ENCODE results near the gene PGA4.
"Not testable (repeated sequence)": the region's sequence is repeated elsewhere in the genome, so short reads cannot be mapped to it uniquely, and the experiment has no call there.

Gene PGA4

DNA sequence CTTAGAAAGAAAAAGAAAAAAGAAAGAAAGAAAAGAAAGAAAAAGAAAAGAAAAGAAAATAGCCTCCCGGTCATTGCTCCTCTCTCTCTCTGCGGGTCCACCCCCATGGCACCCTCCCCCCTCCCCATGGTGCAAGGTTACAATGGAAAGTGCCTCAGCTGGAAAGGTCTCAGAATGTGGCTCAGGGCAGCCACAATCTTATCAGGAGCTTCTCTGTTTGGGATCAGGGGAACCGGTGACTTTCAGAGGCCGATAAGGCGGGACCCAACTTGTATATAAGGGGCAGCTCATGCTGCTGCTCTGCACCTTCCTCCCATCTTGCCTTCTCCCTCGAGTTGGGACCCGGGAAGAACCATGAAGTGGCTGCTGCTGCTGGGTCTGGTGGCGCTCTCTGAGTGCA is at the start of gene PGA4:
Gene PGA4 (plus strand): TSS at position 301 of the 400 bp plus-strand sequence. CDS start 54 bp downstream, at position 355.
- not testable (repeated sequence) for FAIRE-seq

DNA sequence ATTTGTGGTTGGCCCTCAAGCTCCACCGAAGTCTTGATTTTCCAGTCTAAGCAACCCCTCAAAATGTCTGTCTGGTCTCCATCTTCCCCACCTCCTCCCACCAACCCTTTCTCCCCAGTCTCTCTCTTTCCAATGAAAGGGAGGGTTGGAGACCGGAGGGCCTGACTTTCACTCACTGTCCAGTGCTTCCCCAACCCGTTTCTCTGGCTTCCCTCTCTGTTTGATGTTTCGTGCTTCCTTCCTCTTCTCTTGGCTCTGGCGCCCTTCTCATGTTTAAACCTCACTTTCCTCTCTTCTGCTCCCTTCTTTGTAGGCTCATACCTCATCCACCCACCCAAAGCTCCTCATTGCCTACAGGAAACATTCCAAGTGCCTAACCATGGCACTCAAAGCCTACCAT is 49.8 kb upstream of the PGA4 start:
- no peak for FAIRE-seq

DNA sequence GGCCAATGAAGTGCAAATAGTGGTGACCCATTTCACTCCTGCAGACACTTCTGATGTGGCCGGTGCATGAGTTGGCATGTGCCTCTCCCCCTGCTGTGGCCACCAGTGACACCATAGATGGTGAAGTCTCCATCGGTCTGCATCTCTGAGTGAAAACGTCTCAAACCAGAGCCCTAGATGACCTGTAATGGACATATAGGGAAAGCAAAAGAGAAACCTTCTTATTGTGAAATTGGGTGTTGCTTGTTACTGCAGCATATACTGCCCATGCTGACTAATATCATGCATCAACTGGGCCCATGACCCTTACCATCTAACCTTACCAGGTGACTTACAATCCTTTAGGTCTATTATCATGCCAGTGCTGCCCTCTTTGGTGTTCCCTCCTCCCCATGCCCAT is 49.3 kb upstream of the PGA4 start:
- no peak for FAIRE-seq

DNA sequence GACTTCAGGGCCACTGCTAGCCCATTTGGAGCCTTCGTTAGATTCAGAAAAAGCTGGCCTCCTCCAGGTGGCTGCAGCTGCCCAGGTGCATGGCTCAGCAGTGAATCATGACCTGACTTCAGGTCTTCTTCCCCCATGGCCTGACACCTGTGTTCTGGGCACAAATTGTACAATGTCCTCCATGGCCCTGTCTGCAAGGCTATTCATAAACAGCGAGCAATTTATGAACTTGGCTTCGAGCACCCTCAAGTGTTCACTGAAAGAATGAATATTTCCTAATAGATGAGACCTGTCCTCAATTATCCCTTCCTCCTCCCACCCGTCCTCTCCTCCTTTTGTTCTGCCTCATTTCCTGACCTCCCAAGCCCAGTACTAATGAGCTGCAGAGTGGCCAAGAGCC is 48.7 kb upstream of the PGA4 start:
- FAIRE-seq, result no peak

DNA sequence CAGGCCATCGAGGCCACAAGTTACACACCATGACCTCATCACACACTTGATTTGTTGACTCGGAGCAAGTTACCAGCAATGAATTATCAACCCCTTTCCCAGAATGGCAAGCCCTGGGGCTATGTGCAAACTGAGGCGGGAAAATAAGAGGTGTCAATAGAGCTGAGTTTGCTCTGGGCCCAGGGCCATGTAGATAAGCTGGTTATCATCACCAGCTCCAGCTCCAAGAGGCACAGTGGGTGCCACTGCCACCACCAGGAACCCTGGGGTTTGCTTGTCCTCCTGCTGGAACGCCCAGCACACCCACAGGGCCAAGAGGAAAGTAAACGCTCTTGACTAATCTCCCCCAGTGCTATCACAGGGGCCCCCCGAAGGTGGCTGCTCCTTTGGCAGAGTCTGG is 47.9 kb upstream of the PGA4 start:
- FAIRE-seq, result no peak

DNA sequence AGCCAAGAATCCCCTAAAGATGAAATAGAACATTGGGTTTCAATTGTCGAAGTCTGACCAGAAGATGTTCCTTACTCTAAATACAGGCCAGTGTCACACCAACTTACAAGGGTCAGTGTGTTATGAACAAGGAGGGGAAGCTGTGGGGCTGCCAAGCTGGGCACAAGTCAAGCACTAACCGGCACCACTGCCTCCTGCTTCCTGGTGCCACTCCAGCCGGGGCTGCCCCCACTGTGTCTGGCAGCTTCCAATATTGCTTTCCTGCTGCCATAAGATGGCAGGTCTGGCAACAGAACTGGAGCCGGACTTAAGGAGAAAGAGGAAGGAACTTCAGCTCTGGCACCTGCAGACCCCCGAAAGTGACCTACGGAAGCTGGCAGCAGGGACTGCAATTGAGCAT is 47.2 kb upstream of the PGA4 start:
- FAIRE-seq, result no peak

DNA sequence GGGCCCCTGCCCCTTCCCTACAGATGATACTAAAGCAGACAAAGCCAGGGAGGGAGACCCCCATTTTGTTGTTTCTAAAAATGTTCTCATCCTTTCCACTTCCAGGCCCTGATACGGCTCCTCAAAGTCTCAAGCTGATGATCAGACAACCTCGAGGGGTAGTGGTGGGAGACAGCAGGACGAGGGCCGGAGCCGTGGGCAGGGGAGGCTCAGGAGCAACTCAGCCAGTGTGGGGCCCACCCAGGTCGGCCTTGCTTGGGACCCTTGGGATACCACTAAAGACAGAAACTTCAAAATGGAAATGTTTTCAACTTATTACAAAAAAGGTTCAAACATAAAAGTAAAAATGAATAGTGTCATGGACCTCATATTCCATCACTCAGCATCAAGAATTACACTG is 45.7 kb upstream of the PGA4 start:
- FAIRE-seq, result no peak

DNA sequence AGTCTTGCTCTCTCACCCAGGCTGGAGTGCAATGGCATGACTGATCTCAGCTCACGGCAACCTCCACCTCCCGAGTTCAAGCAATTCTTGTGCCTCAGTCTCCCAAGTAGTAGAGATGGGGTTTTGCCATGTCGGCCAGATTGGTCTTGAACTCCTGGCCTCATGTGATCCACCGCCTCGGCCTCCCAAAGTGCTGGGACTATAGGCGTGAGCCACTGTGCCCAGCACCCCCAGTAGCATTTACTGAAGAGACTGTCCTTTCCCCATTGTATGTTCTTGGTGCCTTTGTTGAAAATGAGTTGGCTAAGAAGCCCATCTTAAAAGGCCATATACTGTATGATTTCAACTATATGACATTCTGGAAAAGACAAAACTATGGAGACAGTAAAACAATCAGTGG is 41.9 kb upstream of the PGA4 start:
- not testable (repeated sequence) for FAIRE-seq

DNA sequence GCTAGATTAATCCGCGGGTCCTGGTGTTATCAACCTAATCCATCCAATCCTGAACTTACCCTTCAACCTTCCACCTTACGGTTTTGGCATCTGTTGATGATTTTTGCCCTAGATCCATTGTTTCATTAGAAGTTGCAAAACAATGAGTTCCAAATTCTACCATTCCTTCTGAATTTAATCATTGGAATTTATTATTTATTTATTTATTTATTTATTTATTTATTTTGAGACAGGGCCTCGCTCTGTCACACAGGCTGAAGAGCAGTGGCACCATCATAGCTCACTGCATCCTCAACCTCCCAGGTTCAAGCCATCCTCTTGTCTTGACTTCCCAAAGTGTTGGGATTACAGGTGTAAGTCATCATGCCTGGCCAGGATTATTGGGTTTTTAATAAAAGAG is 40.7 kb upstream of the PGA4 start:
- no peak for FAIRE-seq

DNA sequence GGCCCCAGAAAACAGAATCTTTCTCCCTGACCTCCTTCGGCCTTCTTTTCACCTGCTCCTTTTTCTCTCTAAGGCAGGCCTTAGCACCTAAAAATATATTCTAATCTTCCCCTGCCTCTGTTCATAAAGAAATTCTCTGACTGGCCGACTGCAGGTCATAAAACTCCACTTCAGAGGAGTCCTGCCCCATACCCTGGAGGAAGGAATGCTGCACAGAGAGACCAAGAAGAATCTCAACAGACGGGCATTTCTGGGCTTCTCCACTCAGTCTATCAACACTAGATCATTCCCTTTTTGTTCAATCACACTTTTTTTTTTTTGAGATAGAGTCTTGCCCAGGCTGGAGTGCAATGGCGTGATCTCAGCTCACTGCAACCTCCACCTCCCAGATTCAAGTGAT is 38.5 kb upstream of the PGA4 start:
- no peak for FAIRE-seq

DNA sequence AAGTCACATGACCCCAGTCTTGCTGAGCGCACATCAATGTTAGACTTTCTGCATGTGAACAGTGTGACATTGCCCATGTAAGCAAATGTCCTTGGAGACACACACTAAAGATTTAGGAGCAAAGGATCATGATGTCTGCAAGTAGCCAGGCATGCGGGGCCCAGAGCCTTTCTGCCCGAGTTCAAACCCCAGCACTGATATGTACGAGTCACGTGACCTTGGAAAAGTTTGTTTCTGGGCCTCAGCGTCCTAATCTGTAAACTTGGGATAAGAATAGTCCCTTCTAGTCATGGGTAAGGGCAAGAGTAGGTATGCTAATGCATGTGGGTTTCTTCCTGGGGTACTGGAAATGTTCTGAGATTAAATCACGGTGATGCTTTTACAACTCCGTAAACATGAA is 35.6 kb upstream of the PGA4 start:
- no peak for FAIRE-seq

DNA sequence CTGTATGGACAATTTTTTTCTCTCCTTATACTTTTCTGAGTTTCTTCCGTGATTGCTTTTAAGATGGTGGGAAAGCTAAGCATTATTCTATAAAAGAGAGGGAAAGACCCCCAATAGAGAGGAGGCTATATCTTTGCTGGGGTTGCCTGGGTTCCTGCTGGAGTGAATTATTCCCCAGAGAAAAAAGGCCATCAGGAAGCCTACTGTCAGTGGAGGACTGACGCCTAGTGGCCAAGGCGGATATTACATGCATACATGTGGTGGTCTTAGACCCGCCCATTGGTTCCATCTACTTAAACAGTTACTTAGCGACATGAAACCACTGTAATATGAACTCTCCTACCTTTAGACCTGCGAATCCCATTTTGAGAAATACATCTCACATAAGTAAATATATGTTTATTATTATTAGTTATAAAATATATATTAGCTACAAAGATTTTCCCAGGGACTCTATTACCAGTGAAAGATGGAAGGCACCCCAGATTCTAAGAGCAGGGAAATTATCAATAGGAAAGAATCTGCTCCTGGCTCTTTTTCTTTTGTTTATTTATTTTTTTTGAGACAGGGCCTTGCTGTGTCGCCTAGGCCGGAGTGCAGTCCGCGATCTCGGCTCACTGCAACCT is 34.5 kb upstream of the PGA4 start:
- peak; percentile 60 for FAIRE-seq

DNA sequence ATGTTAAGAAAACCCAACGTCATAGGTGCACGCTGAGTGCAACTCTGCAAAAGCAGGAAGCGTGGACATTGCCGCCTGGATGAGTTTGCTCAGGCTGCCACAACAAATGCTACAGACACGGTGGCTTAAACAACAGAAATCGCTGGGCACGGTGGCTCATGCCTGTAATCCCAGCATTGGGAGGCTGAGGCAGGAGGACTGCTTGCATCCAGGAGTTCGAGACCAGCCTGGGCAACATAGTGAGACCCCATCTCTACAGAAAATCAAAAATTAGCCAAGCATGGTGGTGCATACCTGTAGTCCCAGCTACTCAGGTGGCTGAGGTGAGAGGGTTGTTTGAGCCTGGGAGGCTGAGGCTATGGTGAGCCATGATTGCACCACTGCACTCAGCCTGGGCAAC is 32.2 kb upstream of the PGA4 start:
- no peak for FAIRE-seq

DNA sequence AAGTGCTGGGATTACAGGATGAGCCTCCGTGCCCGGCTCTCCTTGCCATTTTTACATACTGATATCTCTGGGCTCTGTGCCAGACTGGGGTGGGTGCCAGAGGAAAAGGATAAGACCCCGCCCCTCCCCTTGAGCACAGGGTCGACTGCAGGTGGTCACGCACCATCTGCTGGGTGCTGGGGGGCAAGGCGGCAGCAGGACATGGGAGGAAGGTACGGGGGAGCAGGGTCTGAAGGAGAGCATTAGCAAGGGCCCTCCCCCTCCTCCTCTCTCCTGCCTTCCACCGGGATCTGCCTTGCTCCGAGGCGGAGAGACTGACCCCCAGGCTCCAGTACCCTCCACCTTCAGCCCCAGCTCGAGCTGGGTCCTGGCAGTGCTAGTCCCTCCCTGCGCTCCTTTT is 28.6 kb upstream of the PGA4 start:
- no peak for FAIRE-seq

DNA sequence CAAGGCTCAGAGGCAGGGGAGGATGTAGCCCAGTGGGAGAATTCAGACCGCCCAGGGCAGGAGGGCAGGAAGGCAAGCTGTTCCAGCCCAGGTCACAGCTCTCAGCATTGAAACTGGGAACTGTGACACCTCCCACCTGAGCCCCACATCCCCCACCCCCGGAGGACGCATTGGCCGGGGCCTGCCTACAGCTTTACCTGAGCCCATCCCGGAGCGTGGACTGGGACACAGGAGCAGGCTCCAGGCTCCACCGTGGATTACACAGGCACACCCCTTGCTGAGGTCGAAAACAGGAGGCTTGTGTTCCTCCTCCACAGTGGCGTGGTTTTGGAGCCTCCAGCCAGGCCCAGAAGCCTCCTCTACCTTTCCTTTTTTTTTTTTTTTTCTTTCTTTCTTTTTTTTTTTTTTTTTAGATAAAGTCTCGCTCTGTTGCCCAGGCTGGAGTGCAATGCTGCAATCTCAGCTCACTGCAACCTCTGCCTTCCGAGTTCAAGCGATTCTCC is 27.9 kb upstream of the PGA4 start:
- FAIRE-seq, result no peak

DNA sequence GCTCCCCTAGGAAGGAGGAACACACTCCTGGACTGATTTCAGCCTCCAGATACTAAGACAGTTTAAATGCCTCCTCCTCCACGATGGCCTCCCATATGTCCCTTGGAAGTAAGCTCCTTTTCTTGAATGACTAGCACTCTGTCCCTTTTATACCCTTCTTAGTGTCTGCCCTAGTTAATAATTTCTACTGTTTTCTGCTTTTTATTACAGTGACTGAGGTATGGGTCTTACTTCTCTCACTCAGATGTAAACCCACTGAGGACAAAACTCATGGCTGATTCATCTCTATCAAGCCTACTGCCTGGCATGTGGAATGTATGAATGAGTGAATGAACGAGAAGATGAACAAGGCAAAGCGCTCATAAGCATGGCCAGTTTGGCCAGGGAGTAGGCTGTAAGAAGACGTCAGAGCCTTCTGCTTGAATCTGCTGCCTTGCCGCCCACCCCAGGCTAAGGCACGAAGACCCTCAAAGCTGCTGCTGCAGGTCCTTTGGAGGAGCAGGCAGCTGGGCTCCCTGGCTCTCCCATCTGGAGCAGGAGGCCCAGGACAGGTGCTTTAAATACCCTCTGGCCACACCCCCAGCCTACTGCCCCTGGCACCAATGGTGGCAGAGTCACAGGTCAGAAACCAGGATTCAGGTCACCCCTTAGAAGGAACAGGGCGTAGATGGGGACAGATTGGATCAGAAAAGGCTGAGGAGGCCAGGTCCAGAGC is 27.0 kb upstream of the PGA4 start:
- no peak for FAIRE-seq

DNA sequence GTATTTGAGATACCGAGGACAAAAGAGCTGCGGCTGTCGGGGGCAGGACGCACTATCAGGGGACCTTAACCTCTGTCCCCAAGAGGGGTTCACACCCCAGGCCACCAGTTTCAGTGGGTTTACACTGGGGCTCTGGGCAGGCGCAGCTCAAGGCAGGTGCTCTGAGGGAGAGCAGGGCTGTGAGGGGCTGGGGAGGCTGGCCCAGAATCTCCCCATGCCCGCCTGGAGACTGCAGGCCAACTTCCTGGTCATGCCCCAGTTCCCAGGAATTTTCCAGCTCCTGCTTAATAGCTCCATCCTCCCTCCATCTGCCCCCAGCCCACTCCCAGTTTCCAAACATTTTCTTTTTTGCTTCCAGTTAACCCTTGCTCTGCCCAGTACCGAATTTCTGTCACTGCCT is 26.4 kb upstream of the PGA4 start:
- FAIRE-seq, result no peak

DNA sequence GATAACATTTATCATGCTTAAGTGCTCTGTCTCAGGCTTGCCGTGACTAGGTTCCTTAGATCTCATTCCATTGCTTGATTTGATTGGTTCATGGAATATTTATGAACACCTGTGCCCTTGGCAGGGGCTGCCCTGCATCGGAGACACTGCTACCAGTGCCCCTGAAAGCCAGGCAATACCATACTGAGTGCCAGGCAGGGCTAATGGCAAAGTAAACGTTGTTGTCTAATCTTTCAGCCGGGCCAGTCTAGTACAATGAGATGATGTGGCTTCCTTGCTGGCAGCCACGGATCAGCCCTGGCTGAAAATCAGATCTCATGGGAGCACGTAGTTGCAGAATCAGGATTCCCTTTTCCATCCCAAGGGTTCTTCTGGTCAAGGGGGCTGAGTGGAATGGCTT is 23.8 kb upstream of the PGA4 start:
- FAIRE-seq, result no peak

DNA sequence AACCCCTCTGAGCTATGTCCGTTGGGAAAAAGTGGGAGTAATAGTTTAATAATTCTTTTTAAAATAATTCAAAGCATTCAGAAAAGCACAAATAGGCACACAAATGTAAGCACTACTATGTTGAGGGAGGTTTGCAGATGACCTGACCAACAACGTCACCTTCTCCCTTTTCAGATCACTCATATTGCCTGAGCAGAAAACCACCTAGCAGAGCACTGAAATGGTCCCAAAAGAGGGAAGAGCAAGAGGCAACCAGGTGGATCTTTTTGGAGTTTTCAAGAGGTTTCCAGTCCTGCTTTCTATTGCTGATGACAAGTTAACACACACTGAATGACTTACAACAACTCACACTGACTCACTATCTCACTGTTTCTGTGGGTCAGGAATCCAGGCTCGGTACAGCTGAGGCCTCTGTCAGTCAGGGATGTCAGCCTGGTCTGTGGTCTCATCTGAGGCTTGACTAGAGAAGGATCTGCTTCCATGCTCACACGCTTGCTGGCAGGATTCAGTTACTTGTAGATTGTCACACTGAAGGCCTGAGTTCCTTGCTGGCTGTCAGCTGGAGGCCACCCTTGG is 23.1 kb upstream of the PGA4 start:
- FAIRE-seq, result no peak

DNA sequence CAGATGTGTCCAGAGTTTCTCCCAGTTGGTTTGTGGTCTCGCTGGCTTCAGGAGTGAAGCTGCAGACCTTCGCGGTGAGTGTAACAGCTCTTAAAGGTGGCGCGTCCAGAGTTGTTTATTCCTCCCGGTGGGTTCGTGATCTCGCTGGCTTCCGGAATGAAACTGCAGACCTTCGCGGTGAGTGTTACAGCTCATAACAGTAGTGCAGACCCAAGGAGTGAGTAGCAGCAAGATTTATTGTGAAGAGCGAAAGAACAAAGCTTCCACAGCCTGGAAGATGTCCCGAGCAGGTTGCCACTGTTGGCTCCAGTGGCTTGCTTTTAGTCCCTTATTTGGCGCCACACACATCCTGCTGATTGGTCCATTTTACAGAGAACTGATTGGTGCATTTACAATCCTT is 20.7 kb upstream of the PGA4 start:
- FAIRE-seq, result no peak

DNA sequence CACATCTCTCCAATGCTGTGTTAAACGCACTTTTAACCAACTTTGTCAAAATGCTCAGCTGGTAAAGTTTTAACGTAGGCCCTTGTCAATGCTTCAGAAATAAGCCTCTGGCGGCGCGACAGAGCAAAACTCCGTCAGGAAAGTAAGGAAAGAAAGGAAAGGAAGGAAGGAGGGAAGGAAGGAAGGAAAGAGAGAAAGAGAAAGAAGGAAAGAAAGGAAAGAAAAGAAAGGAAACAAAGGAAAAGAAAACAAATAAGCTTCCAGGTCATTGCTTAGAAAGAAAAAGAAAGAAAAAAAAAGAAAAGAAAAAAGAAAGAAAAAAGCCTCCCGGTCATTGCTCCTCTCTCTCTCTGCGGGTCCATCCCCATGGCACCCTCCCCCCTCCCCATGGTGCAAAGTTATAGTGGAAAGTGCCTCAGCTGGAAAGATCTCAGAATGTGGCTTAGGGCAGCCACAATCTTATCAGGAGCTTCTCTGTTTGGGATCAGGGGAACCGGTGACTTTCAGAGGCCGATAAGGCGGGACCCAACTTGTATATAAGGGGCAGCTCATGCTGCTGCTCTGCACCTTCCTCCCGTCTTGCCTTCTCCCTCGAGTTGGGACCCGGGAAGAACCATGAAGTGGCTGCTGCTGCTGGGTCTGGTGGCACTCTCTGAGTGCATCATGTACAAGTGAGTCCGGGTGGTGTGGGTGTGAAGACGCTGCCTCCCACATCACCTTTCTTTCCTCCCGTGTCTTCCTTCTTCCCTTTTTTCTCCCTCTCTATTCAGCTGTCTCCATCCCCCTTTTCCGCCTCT is 19.0 kb upstream of the PGA4 start, which contains the start of gene PGA3:
Gene PGA3 (plus strand): TSS at position 566 of the 797 bp plus-strand sequence. CDS start 50 bp downstream, at position 616.
- FAIRE-seq, result not testable (repeated sequence)

DNA sequence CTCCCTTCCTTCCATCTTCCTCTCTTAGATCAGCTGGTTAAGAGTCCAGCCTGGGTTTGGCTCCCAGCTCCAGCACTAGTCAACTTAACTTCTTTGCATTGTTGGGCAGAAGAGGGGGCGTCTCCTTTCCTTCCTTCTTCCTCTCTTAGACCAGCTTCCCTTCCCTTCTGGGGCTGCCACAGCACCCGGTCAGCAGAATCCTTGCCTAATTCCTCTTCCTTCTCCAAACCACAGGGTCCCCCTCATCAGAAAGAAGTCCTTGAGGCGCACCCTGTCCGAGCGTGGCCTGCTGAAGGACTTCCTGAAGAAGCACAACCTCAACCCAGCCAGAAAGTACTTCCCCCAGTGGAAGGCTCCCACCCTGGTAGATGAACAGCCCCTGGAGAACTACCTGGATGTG is 18.3 kb upstream of the PGA4 start:
- FAIRE-seq, result not testable (repeated sequence)

DNA sequence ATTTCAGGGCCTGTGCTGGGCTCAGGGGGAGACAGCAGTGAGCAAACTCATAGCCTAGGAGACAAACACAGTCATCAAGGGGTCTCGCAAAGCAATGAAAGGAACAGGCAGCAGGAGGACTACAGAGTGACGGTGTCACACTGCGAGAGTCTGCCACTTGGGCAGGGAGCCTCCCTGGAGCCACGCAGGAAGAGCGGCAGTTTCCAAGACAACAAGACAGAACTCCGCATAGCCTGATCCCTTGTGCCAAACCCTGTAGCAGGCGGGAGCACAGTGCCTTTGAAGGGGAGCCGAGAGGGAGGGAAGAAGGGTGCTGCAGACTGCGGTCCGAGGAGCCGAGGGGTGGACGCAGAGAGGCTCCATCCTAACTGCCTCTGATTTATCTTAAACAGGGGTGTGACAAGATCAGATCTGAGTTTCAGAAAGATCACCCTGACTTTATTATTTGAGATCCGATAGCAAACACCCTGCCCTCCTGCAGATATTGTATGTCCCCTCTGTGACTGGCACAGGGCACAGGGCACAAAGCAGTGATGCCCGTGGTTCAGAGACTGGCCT is 17.6 kb upstream of the PGA4 start:
- not testable (repeated sequence) for FAIRE-seq
